Choroid plexus epithelial cell (primary cell): ENCODE data around the gene PARD3.

Experiments
- DNase-seq: peaks from one replicate; pipeline ENCODE4 v3.0.0-alpha.2; 2010; ENCODE audit warnings: low read depth
- H3K4me3 ChIP-seq: 2 replicates; pipeline ENCODE4 v1.5.1; 2011; ENCODE audit warnings: low read depth, mild to moderate bottlenecking, control low read depth, low read length, moderate library complexity
- TF ChIP-seq, protein P1 (sequence below): conservative IDR thresholded peaks from 2 replicates; pipeline ENCODE4 v1.5.1; 2011; ENCODE audit warnings: low read depth, mild to moderate bottlenecking, control low read depth, inconsistent platforms, low read length, moderate library complexity

Gene PARD3

DNA sequence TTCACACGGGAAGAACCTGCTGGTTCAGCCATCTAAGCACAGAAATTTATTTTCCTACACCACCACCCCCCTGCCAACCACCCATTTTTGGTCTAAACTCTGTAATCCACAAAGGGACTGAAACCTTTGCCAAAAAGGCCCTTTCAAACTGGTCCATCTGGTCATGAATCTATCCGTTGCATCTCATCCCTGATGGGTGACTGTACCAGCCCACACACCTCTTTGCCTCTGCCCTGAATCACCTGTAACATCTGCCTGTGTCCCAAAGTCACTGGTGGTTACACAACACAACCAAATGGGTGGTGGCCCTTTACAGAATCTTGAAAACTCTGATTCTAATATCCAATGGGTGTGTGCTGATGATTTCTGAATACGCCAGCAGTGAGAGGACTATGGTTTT, 503.4 kb downstream of the PARD3 start:
- DNase-seq: no peak
- TF ChIP-seq, protein P1, sequence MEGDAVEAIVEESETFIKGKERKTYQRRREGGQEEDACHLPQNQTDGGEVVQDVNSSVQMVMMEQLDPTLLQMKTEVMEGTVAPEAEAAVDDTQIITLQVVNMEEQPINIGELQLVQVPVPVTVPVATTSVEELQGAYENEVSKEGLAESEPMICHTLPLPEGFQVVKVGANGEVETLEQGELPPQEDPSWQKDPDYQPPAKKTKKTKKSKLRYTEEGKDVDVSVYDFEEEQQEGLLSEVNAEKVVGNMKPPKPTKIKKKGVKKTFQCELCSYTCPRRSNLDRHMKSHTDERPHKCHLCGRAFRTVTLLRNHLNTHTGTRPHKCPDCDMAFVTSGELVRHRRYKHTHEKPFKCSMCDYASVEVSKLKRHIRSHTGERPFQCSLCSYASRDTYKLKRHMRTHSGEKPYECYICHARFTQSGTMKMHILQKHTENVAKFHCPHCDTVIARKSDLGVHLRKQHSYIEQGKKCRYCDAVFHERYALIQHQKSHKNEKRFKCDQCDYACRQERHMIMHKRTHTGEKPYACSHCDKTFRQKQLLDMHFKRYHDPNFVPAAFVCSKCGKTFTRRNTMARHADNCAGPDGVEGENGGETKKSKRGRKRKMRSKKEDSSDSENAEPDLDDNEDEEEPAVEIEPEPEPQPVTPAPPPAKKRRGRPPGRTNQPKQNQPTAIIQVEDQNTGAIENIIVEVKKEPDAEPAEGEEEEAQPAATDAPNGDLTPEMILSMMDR: no peak
- H3K4me3 ChIP-seq: no peak overlapping the region

DNA sequence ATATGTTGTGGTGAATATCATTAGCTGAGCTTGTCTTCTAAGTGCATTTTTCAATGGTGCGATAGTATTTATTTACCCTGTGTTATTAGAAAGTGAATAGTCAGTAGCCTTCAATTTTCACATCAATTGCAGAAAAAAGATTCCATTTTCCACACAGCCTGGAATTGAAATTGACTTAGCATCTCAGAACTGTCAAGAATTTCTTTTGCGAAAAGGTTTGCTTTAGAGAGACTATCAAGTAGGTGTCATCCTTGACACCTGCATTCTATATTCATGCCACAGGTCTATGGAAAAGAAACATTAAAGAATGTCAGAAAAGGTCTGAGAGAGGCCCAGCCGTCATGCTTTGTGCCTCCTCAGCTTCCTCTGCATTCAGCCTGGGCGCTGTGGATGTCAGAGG, 504.9 kb downstream of the PARD3 start:
- no peak overlapping the region for H3K4me3 ChIP-seq
- DNase-seq: no peak
- TF ChIP-seq, protein P1: no peak

DNA sequence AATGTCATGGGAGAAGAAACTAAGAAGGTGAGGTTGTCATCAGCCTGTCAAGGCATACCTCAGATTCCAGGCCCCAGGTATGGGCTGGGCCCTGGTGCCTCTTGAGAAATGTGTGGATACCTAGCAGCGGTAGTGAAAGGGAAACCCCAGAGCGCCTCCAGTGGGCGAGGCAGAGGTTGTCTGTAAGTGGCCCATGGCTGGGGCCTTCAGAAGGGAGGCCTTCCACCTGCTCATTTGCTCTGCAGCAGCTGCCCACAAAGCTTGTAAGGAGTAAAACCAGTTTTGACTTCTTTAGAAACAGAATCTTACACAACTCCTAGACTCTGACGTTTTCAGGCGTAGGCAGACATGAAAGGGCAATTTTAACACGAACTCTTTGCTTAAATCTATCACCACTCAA, 509.9 kb downstream of the PARD3 start:
- no peak overlapping the region for H3K4me3 ChIP-seq
- TF ChIP-seq, protein P1: peak; percentile 15
- DNase-seq: no peak

DNA sequence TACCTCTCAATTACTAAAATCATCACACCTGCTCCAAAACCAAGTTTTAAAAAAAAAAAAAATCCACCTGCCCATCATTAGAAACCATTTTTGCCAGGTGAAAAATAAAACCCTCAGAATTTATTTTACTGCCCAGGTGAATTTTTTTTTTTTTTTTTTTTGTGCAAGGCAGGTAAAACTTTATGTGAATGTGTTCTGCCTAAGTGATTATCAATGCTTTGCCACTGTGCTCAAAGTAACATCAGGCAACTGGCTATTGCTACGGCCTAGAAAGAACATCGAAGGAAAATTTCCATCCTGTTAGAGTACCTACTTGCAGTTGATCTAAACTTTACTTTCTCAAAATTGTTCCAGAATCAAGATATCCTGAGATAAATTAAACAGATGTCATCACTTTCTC, 512.1 kb downstream of the PARD3 start:
- H3K4me3 ChIP-seq: no peak overlapping the region
- no peak for DNase-seq
- TF ChIP-seq, protein P1: no peak

DNA sequence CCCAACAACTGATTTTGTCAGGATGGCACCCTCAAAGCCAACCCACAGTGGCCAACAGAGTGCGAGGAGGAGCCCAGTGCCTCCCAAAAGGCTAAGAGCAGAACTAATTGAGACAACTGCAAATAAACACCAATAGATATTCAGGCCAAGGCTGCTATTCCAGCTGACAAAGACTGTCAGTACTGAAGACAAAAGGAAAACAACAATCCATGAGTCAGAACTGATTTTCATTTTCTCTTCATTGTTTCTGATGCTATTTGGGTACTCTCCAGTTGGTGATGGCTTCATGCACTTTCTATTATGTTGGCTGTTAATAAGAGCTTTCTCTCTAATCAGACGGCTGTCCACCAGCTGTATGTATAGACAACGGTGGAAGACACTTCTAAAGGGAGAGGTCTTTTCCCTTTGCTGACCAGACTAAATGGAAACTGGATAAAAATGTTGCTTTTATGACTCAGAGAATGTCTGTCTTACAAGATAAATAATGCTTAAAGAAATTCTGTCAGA, 515.9 kb downstream of the PARD3 start:
- H3K4me3 ChIP-seq: no peak overlapping the region

DNA sequence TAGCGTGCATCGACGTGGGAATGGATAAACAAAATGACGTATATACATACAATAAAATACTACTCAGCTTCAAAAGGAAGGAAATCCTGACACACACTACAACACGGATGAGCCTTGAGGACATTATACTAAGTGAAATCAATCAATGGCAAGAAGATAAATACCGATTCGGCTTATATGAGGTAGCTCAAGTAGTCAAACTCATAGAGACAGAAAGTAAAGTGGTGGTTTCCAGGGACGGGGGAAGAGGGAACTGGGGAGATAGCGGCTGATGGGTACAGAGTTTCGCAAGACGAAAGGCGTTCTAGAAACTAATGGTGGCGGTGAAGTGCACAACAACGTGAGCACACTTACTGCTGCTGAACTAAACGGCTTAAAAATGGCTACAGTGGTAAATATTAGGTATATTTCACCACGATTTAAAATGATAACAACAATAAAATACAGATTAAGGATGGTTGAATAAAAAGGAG, 516.7 kb downstream of the PARD3 start:
- no peak overlapping the region for H3K4me3 ChIP-seq
- no peak for DNase-seq
- TF ChIP-seq, protein P1: no peak

More for the DNA sequence above, 515.9 kb downstream of the PARD3 start:
- peak; percentile 76 for DNase-seq
- TF ChIP-seq, protein P1: no peak
